ENCODE measurements around the gene RAP1GAP. TPM values are rescaled to one million over a fixed set of nuclear protein-coding genes. Genes with fewer than 3 reads are reported as not detected.

RAP1GAP gene
- total RNA-seq, 1 experiment from 2014 or later, result 13.4 TPM

DNA sequence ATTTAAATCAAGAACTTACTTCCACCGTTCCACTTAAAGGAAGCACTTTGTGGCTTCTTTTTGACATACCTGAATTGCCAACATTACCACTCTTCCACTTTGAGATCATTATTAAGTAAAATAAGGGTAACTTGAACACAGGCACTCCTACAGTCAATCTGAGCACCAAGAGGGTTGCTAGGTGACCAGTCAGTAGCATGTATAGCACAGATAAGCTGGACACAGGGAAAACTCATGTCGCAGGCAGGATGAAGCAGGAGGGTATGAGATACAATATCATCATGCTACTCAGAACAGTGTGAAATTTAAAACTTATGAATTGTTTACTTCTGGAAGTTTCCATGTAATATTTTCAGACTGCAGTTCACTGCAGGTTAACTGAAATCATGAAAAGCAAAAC lies 47.0 kb upstream of the RAP1GAP start:
- Histone ChIP-seq H3K36me3 (ENCODE audit: control insufficient read depth in 1 of 2, insufficient read depth in 2 of 2, low read length in 2 of 2) (peaks cover 11 to 19% of the 10 kb centered on the region in 2 experiments; a peak in 3 of 4 replicates), H3K4me2 (ENCODE audit: low read length) (no peak overlapping the region), H3K27ac (ENCODE audit: low read depth, low read length) (no peak overlapping the region), H3K79me2 (ENCODE audit: insufficient read depth, low read length) (no peaks in the 10 kb centered on the region), H3K9ac (ENCODE audit: low read length) (no peak overlapping the region), H2AFZ (ENCODE audit: low read depth, low read length, poor library complexity, severe bottlenecking) (no peak overlapping the region), H3K4me1 (ENCODE audit: control insufficient read depth in 1 of 2, insufficient read depth in 2 of 2, low read length in 2 of 2) (no peaks in the 10 kb centered on the region), H4K20me1 (ENCODE audit: insufficient read depth) (no peaks in the 10 kb centered on the region; the same call in 1 of the 2 replicates), H3K4me3 (replicated peaks in 1 of 2; ENCODE audit: low read depth in 1 of 2, low read length in 2 of 2) (no peak overlapping the region), H3K27me3 (ENCODE audit: insufficient read depth, low read length) (no peaks in the 10 kb centered on the region), H3K9me2 (ENCODE audit: insufficient read depth) (no peaks in the 10 kb centered on the region), H3K9me3 (ENCODE audit: control insufficient read depth in 1 of 2, insufficient read depth in 1 of 2, low read depth in 1 of 2, low read length in 2 of 2) (no peaks in the 10 kb centered on the region)
- DNase-seq (ENCODE audit: low read depth, low spot score) (no peak), ATAC-seq (no peak)
- TF ChIP-seq, protein P1, sequence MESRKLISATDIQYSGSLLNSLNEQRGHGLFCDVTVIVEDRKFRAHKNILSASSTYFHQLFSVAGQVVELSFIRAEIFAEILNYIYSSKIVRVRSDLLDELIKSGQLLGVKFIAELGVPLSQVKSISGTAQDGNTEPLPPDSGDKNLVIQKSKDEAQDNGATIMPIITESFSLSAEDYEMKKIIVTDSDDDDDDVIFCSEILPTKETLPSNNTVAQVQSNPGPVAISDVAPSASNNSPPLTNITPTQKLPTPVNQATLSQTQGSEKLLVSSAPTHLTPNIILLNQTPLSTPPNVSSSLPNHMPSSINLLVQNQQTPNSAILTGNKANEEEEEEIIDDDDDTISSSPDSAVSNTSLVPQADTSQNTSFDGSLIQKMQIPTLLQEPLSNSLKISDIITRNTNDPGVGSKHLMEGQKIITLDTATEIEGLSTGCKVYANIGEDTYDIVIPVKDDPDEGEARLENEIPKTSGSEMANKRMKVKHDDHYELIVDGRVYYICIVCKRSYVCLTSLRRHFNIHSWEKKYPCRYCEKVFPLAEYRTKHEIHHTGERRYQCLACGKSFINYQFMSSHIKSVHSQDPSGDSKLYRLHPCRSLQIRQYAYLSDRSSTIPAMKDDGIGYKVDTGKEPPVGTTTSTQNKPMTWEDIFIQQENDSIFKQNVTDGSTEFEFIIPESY (IDR thresholded peaks at IDR 0.05; ENCODE audit: extremely low read depth, insufficient replicate concordance, low read length), result no peak
- TF ChIP-seq ELF1 (IDR thresholded peaks at IDR 0.05; ENCODE audit: borderline replicate concordance, low read depth) (no peak), EGR1 (IDR thresholded peaks at IDR 0.05; ENCODE audit: low read depth) (no peak)
- TF ChIP-seq, protein P2, sequence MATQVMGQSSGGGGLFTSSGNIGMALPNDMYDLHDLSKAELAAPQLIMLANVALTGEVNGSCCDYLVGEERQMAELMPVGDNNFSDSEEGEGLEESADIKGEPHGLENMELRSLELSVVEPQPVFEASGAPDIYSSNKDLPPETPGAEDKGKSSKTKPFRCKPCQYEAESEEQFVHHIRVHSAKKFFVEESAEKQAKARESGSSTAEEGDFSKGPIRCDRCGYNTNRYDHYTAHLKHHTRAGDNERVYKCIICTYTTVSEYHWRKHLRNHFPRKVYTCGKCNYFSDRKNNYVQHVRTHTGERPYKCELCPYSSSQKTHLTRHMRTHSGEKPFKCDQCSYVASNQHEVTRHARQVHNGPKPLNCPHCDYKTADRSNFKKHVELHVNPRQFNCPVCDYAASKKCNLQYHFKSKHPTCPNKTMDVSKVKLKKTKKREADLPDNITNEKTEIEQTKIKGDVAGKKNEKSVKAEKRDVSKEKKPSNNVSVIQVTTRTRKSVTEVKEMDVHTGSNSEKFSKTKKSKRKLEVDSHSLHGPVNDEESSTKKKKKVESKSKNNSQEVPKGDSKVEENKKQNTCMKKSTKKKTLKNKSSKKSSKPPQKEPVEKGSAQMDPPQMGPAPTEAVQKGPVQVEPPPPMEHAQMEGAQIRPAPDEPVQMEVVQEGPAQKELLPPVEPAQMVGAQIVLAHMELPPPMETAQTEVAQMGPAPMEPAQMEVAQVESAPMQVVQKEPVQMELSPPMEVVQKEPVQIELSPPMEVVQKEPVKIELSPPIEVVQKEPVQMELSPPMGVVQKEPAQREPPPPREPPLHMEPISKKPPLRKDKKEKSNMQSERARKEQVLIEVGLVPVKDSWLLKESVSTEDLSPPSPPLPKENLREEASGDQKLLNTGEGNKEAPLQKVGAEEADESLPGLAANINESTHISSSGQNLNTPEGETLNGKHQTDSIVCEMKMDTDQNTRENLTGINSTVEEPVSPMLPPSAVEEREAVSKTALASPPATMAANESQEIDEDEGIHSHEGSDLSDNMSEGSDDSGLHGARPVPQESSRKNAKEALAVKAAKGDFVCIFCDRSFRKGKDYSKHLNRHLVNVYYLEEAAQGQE (IDR thresholded peaks at IDR 0.05; ENCODE audit: low read depth), result no peak
- RAD21 ChIA-PET (ENCODE audit: low non-redundant PET in 1 of 2, low total read pairs in 2 of 2, uncharacterized antibody in 2 of 2, unreplicated experiment in 2 of 2), result no interaction called here
- CTCF ChIA-PET, result no interaction called here
- BruUV-seq (replicated peaks), result no TSS peak
- POLR2A ChIA-PET, result no interaction called here
- intact Hi-C loops (cut with micrococcal nuclease), result no loop called here

Measured in HCT116 (cell line).